NCI-H146 (cell line): ENCODE results near the gene KDM1A.
"Not testable (repeated sequence)": the region's sequence is repeated elsewhere in the genome, so short reads cannot be mapped to it uniquely, and the experiment has no call there.

Experiments used
- DNase-seq: peaks from one replicate; lab custom pipeline; 2025; lab: John Stamatoyannopoulos, UW

The KDM1A gene

DNA sequence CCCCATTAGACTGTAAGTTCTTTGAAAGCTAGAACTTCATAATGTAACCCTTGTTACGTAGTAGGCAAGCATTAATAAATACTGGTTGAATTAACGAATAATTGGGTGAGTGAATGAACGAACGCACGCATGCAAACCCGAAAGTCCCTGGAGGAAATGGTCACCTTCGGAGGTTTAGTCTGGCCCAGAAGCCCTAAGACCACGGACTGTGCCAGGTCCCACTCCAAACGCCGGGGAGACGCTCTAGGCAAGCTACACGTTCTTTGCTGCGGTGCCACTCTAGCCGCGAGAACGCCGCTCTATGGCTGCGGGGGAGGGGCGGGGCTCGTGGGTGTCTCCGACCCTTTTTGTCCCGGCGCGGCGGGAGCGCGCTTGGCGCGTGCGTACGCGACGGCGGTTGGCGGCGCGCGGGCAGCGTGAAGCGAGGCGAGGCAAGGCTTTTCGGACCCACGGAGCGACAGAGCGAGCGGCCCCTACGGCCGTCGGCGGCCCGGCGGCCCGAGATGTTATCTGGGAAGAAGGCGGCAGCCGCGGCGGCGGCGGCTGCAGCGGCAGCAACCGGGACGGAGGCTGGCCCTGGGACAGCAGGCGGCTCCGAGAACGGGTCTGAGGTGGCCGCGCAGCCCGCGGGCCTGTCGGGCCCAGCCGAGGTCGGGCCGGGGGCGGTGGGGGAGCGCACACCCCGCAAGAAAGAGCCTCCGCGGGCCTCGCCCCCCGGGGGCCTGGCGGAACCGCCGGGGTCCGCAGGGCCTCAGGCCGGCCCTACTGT, at the start of gene KDM1A:
Gene KDM1A (plus strand): TSS at position 375 of the 769 bp plus-strand sequence. CDS start 129 bp downstream, at position 504.
- DNase-seq: peak; percentile 95

DNA sequence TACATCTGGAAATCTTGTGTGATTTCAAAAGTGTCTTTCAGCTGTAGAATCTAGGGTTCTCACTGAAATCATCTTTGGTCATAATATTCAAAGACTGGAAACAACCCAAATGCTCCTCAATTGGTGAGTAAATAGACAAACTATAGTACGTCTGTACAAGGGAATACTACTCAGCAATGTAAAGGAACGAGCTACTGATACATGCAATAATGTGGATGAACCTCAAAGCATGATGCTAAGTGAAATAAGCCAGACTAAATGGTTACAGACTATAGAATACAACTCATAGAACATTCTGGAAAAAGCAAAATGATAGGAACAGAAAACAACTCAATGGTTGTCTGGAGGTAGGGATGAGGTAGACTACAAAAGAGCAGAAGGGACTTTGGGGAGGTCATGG, 49.2 kb upstream of the KDM1A start:
- no peak for DNase-seq

DNA sequence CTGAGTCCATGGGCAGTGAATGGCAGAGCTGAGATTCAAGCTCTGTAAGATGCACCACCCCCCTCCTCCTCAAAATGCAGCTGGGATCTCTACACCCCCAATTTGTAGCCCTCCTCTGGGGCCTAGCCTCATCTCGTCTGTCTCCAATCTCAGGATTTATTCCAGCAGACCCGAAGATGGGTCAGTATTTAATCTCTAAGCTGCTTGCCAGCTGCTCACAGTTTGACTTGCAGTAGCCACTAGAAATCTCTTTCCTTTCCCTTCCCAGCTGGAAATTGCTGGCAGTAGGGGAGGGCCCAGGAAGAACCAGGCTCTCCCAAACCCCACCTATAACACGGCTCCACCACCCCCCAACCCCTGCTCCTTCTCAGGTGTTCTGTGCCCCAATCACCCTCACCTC, 48.1 kb upstream of the KDM1A start:
- DNase-seq: no peak

DNA sequence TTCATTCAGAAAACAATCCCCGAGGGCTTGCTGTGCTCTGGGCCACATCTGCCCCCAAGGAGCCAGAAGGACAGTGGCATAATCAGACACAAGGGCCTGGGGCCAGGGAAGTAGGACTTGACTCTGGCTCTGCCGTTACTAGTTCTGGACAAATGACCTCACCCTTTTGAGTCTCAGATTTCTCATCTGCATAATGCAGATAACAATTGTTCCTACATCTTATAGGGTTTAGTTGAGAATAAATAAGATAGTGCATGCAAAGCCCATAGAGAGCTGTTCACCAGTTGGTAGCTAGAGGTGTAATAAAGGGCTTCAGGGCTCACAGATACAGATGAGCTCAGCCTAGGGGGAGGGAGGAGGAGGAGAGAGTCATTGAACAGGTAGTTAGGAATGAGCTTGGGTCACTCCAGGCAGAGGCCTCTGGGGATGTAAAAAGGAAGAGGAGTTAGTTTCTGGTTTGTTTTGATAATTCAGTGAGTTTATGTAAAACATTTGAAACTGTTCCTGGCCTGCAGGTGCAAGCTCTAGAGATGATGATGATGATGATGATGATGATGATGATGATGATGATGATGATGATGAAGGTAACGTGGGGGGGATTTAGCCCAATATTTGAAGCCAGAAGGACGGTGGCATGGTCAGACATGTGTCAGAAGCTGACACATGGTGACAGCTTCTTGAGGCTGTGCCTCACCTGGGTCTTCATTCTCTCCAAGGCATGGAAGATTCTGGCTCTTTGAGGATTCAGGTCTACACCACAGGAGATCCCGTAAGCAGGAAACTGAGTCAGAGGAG, 47.5 kb upstream of the KDM1A start:
- DNase-seq: peak; percentile 67

DNA sequence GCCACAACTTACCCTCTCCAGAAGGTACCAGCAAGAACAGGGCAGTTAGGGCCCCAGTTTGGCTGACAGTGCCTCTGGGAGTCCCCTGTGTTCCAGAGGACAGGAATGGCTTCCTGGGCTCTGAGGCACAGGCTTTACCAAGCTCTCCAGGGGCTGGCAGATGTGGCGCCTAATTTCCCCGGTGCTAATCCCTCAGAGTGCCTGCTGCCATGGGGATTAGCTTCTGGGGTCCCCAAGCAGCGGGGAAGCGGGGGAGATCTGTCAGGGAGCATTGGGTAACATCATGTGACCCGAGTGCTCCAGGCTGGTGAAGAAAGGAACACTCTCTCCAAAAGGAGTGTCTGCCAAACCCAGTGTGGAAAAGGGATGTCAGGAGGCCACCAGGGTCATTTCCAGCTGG, 46.5 kb upstream of the KDM1A start, which contains the start of gene LACTBL1:
Gene LACTBL1 (minus strand): TSS at position 107 of the 400 bp plus-strand sequence. CDS start 550 bp downstream, outside the sequence.
- DNase-seq: no peak

DNA sequence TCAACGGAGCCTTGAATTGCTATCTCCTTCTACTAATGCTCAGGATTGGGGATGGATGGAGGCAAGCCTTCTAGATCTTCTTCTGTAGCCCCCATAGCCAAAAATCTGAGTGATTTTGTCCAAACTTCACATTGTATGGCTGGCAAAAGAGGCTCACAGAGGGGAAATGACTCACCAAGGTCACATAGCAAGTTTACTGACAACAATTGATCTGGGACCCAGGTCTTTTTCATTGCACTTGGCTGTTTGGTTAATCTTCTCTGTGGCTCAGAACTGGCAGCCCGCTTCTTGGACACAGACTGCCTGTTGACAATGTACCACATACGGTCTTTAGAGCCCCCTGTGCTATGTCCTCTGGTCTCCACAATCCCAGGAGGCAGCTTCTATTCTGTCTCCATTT, 43.6 kb upstream of the KDM1A start:
- no peak for DNase-seq

DNA sequence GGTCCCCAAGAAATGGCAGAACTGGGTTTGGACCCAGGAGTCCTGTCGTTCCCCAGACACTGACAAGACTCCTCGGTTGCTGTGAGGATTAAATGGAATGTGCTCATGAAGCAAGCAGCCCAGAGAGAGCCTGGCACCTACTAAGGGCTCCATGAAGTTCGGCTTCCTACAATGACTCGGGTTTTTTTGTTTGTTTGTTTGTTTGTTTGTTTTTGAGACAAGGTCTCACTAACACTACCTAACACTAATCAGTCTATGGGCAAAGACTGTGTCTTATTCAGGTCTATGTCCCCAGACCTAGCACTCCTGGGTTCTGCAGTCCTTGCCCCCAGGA, 43.2 kb upstream of the KDM1A start:
- no peak for DNase-seq

DNA sequence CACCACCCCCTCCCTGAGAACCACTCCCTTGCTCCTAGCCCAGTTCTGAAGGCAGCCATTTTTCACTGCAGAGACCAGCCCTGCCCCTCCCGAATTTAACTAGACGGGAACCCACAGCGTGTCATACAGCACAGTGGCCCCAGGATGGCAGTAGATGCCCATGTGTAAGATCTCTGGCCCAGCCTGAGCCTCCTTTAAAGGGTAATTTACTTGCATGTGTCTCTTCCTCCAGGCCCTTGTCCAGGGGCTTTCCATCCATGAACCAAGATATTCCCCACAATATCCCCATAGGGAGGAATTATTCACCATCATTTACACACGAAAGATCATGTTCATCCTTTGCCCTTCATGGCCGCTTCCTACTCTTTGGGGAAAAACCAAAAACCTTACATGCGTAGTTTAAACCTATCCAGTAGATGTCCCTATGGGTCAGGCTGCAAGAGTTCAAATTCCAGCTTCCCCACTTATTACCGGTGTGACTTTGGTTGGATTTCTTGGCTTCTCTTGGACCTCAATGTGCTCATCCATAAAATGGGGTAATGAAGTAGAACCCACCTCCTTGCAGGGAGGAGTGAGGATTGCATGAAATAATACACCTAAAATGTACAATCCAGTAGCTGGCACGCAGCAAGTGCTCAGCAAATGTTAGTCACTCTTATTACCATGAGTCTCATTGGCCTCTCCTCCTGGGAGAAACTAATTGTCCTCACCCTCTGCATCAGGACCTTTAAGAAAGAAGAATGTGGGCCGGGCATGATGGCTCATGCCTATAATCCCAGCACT, 42.6 kb upstream of the KDM1A start:
- DNase-seq: peak; percentile 82

DNA sequence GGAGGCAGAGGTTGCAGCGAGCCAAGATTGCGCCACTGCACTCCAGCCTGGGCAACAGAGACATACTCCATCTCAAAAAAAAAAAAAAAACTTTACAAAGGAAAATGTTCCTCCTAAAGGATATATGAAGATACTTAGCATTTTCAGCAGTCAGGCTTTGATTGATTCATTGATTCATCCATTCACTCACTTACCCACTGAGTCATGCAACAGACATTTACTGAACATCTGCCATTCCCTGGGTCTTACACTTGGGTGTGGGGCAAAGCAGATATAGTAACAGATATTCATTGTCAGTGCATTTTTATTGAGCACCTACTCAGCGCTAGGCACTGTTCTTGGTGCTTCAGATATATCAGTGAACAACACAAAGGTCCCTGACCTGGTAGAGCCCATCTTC, 41.0 kb upstream of the KDM1A start:
- DNase-seq: no peak

DNA sequence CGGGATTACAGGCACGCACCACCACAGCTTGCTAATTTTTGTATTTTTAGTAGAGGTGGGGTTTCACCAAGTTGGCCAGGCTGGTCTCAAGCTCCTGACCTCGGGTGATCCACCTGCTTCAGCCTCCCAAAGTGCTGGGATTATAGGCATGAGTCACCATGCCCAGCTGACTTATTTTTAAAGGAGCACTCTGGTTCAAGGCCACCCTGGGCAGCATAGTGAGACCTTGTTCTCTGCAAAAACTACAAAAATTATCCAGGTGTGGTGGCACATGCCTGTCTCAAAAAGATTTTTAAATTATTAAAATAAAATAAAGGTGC, 38.8 kb upstream of the KDM1A start:
- DNase-seq: not testable (repeated sequence)

DNA sequence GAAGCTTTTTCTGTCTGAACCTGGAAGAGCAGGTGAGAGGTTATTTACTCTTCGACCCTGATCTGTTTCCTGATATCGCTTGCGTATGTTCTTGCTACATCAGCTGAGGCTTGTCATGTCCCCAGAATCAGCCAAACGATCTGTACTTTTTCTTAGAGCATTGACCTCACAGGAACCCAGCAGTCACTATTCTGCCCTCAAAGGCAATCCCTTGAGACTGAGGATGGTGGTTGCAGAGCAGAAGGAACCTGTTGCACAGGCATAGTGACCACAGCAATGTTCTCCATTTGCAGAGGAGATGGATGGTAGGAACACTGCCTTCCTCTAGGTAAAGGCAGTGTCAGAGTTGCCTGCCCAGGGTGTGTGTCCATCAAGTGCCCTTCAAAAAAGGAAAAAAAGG, 35.3 kb upstream of the KDM1A start:
- no peak for DNase-seq

DNA sequence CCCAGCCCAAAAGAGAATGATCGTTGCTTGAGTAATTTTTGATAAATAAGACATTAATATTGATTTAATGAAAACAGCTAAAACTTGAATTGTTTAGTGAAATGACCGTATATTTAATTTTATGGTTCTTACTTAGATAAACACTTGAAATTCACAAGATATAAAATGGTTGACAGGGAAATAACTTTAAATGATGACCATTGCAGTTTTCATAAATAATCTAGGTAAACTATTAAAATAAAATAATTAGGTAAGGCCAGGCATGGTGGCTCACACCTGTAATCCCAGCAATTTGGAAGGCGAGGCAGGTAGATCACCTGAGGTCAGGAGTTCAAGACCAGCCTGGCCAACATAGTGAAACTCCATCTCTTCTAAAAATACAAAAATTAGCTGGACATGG, 26.9 kb upstream of the KDM1A start:
- not testable (repeated sequence) for DNase-seq

DNA sequence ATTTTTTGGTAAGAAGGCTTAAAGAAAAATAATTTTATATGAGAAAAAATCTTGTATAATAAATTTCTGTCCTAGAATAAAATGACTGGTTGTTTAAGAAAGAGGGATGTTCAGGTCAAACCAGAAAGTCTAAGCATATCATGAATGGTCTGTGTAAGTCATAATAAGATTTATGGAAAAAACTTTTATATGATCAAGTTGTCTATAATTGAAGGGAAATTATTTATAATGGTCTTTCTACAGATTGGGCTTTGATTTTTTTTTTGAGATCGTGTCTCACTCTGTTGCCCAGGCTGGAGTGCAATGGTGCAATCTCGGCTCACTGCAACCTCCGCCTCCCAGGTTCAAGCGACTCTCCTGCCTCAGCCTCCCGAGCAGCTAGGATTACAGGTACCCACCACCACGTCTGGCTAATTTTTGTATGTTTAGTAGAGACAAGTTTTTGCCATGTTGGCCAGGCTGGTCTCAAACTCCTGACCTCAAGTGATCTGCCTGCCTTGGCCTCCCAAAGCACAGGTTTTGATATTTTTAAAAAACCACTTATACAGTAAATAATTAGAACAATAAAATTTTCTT, 26.0 kb upstream of the KDM1A start:
- DNase-seq: not testable (repeated sequence)

DNA sequence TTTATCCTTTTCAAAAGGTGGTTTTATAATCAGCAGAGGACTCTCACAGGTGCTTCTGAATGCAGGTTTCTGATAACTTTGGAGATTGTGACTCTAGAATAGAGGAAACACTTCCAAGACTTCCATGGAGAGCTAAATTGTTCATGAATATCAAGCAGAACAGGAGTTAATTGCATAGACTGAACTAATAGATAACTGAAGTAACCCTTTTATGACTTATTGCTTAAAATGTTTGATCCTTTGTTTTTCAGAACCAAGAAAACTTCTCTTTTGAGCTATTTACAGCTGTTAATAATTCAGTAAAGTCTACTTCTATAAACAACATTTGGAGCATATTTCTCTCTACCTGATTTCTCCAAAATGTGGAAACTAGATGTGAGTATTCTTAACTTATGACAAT, 23.5 kb upstream of the KDM1A start:
- no peak for DNase-seq

DNA sequence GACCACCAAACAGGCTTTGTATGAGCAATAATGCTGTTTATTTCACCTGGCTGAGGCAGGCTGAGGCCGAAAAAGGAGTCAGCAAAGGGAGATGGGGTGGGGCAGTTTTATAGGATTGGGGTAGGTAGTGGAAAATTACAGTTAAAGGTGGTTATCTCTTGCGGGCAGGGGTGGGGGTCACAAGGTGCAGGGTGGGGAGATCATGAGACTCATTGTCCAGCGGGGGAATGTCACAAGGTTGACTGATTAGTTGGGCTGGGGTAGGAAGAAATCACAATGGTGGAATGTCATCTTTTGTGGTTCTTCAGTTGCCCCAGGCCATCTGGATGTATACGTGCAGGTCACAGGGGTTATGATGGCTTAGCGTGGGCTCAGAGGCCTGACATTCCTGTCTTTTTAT, 21.7 kb upstream of the KDM1A start:
- DNase-seq: not testable (repeated sequence)

DNA sequence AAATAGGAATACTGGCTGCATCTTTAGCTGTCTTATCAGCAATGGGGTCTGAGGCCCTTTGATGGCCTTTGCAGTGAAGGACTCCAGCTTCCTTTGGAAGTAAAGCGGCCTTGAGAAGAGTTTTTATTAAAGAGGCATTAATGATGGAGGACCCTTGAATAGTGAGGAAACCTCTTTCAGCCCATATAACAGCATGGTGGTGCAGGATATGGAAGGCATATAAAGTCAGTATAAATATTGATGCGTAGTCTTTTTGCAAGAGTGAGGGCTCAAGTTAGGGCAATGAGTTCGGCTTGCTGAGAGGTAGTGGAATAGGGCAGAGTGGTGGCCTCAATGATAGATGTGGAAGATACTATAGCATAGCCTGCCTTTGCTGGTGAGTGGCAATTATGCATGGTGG, 19.1 kb upstream of the KDM1A start:
- DNase-seq: not testable (repeated sequence)

DNA sequence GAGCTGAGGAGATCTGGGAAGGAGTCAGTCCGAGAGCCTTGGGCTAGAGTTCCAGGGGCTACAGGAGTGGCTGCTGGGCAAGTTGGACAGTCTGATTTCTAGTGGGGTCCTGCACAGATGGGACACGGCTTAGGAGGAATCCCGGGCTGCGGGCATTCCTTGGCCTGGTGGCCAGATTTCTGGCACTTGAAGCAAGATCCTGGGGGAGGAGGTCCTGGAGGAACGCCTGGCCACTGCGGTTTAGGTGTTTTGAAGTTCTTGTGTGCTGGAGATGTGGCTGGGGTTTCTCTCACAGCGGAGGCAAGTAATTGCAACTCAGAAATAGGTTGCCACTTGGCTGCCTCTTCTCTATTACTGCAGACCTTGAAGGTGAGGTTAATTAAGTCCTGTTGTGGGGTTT, 17.1 kb upstream of the KDM1A start:
- DNase-seq: not testable (repeated sequence)

DNA sequence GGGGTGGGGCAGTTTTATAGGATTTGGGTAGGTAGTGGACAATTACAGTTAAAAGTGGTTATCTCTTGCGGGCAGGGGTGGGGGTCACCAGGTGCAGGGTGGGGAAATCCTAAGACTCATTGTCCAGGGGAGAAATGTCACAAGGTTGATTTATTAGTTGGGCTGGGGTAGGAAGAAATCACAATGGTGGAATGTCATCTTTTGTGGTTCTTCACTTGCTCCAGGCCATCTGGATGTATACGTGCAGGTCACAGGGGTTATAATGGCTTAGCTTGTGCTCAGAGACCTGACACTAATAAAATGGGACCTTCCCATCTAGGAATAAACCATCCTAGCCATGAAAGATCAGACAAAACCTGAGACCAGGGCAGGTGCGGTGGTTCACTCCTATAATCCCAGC, 15.2 kb upstream of the KDM1A start:
- no peak for DNase-seq

DNA sequence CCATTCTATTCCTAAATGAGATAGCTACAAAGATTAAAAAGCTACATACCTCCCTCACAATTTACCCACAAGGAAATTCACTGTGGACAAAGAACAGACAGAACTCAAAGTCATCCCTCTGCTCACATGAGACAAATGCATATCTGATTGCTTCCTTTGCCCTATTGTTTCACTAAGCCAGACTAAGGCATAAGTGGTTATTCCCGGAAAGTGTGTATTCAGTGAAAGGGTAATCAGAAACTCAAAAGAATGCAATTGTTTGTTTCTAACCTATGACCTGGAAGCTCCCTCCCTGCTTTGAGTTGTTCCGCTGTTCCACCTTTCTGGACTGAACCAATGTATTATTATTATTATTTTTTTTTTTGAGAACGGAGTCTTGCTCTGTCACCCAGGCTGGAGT, 14.5 kb upstream of the KDM1A start:
- not testable (repeated sequence) for DNase-seq

DNA sequence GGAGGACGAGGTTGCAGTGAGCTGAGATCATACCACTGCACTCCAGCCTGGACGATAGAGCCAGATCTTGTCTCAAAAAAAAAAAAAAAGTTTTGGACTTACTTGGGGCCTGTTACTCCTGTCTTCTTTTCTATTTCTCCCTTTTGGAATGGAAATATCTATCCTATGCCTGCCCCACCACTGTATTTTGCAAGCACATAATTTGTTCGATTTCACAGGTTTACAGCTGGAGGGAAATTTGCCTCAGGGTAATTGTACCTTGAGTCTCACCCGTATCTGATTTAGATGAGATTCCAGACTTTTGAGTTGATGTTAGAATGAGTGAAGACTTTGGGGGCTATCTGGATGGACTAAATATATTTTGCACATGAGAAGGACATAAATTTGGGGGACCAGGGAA, 12.2 kb upstream of the KDM1A start:
- no peak for DNase-seq

DNA sequence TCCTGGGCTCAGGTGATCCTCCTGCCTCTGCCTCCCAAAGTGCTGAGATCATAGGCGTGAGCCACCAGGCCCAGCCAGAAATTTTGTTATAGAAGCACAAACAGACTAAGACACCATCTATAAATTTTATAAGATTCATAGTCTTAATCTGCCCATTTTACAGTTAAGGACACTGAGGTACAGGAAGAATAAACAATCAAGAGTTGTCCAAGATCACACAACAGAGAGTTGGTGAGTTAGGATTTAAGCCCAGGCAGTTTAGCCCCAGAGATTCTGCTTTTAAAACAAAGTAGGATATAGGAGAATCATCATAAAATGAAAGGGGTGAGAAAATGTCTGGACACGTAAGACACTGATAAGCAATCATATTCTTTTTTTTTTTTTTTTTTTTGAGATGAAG, 10.4 kb upstream of the KDM1A start:
- DNase-seq: no peak

DNA sequence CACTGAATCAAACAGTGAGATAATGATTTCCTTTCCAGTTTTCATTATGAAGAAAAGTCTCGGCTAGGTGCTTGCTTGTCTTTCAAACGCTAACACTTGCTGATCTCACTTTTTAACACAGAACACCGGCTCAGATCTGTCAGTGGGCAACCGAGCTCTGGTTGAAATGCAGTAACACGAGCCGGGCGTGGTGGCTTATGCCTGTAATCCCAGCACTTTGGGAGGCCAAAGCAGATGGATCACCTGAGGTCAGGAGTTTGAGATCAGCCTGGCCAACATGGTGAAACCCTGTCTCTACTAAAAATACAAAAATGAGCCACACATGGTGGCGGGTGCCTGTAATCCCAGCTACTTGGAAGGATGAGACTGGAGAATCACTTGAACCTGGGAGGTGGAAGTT, 9.2 kb upstream of the KDM1A start:
- DNase-seq: not testable (repeated sequence)
